K562 (cell line): Measurements from ENCODE around the gene PPP1R14B.

Source experiments
- ARNT ChIP-seq, 2 experiments: fragments of 450-650 bp; IDR thresholded peaks; 2 replicates each; pipeline ENCODE4 v1.6.1; 2016; ENCODE audit warnings: mild to moderate bottlenecking in 1 of 2
- CBFA2T2 ChIP-seq: fragments of 450-650 bp; conservative IDR thresholded peaks from 2 replicates; pipeline ENCODE4 v1.6.1; 2017; ENCODE audit warnings: mild to moderate bottlenecking
- NFE2 ChIP-seq: IDR thresholded peaks from 2 replicates; pipeline ENCODE4 v1.6.1; 2014; ENCODE audit warnings: antibody characterized with exemption, low read depth
- POLR2A ChIP-seq: fragments of 450-650 bp; conservative IDR thresholded peaks from 2 replicates; pipeline ENCODE4 v1.6.1; 2016
- RCOR1 ChIP-seq, 2 experiments: IDR thresholded peaks; 2 replicates each; pipeline ENCODE4 v1.6.1; 2012; ENCODE audit warnings: low read depth in 2 of 2, low read length in 2 of 2, borderline replicate concordance in 1 of 2, improper control_type of control experiment in 1 of 2
- TCF7 ChIP-seq: sonication (generic); IDR thresholded peaks from 2 replicates; pipeline ENCODE4 v1.6.1; 2016; ENCODE audit warnings: antibody characterized with exemption, borderline replicate concordance
- ZNF146 ChIP-seq: IDR thresholded peaks from one replicate; pipeline ENCODE4 v1.6.1; 2018; ENCODE audit warnings: missing compliant biosample characterization; ENCODE audit not compliant: unreplicated experiment
- ZNF274 ChIP-seq: IDR thresholded peaks from 2 replicates; pipeline ENCODE4 v1.6.1; 2011; ENCODE audit warnings: low read depth, mild to moderate bottlenecking, low read length, moderate library complexity, borderline replicate concordance
- TF ChIP-seq, protein P1 (sequence below), 3 experiments: IDR thresholded peaks in 2 of 3; conservative IDR thresholded peaks in 1 of 3; 2 replicates each; pipeline ENCODE4 v1.5.1; 2011 to 2012; ENCODE audit warnings: low read length in 3 of 3, mild to moderate bottlenecking in 3 of 3, control low read depth in 2 of 3, improper control_type of control experiment in 1 of 3, inconsistent platforms in 1 of 3, low read depth in 1 of 3, mixed read lengths in 1 of 3, moderate library complexity in 1 of 3; ENCODE audit not compliant: insufficient read depth in 2 of 3

DNA sequence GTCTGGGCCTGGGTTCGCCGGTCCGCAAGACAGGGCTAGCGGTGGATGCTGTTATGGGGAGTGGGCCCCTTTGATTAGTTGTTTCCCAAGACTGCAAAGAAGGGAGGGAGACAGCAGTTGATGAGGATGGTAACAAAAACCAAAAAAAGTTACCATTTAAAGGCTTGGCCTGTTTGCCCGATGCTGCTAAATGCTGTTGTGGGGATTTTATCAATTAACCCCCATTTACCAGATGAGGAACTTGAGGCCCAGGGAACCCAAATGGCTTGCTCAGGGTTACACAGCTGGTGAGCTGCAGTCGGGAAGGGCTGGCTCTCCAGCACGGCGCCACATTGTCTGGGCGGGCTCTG, 24.1 kb downstream of the PPP1R14B start:
- TF ChIP-seq TCF7 (no peak), NFE2 (no peak), RCOR1 (IDR thresholded peaks at IDR 0.05; ENCODE audit: borderline replicate concordance in 1 of 2, low read depth in 2 of 2, low read length in 2 of 2) (no peak), ARNT (IDR thresholded peaks at IDR 0.05) (no peak), ZNF274 (no peak), CBFA2T2 (no peak), POLR2A (no peak), ZNF146 (no peak)
- TF ChIP-seq, protein P1, sequence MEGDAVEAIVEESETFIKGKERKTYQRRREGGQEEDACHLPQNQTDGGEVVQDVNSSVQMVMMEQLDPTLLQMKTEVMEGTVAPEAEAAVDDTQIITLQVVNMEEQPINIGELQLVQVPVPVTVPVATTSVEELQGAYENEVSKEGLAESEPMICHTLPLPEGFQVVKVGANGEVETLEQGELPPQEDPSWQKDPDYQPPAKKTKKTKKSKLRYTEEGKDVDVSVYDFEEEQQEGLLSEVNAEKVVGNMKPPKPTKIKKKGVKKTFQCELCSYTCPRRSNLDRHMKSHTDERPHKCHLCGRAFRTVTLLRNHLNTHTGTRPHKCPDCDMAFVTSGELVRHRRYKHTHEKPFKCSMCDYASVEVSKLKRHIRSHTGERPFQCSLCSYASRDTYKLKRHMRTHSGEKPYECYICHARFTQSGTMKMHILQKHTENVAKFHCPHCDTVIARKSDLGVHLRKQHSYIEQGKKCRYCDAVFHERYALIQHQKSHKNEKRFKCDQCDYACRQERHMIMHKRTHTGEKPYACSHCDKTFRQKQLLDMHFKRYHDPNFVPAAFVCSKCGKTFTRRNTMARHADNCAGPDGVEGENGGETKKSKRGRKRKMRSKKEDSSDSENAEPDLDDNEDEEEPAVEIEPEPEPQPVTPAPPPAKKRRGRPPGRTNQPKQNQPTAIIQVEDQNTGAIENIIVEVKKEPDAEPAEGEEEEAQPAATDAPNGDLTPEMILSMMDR (IDR thresholded peaks at IDR 0.05 in 2 of 3, conservative IDR thresholded peaks at IDR 0.05 in 1 of 3; ENCODE audit: insufficient read depth in 2 of 3, low read depth in 1 of 3, low read length in 3 of 3): no peak
